Right atrium auricular region (tissue), 2 donors: ENCODE measurements around the gene CYTH3. TPM values are rescaled to one million over a fixed set of nuclear protein-coding genes. Genes with fewer than 3 reads are reported as not detected.

ENCODE experiments used
- DNase-seq: peaks from one replicate; pipeline ENCODE4 v3.0.0-alpha.2; 2019; ENCODE audit warnings: low spot score
- H3K27ac ChIP-seq, 2 donors: fragments of 200-600 bp; sonication (generic); 1 replicate in 1 of 2; 2 replicates in 1 of 2; pipeline ENCODE4 v1.5.1; 2016 to 2019
- H3K27me3 ChIP-seq, 2 donors: fragments of 200-600 bp; sonication (generic); one replicate each; pipeline versions ENCODE4 v1.5.1 to v1.6.0; 2017 to 2019
- H3K36me3 ChIP-seq: fragments of 200-600 bp; sonication (generic); one replicate; pipeline ENCODE4 v1.5.1; 2016
- H3K4me1 ChIP-seq, 2 donors: fragments of 200-600 bp; sonication (generic); one replicate each; pipeline versions ENCODE4 v1.5.1 to v1.6.0; 2017 to 2019
- H3K4me3 ChIP-seq, 2 donors: fragments of 200-600 bp; sonication (generic); 1 replicate in 1 of 2; 2 replicates in 1 of 2; pipeline ENCODE4 v1.5.1; 2017 to 2019; ENCODE audit warnings: mild to moderate bottlenecking in 1 of 2, moderate library complexity in 1 of 2
- H3K9me3 ChIP-seq, 2 donors: fragments of 200-600 bp; sonication (generic); one replicate each; pipeline ENCODE4 v1.5.1; 2019
- total RNA-seq, 2 donors: library from RNA; depleted of rRNA; stranded (reverse); fragments of >200 nt; gene quantifications; one replicate each; pipeline ENCODE4 v1.1.0, GENCODE V29; 2016
- TF ChIP-seq, protein P1 (sequence below), 2 donors: fragments of 200-600 bp; sonication (generic); IDR thresholded peaks; one replicate each; pipeline ENCODE4 v1.5.1; 2019; ENCODE audit warnings: antibody characterized with exemption in 2 of 2

The CYTH3 gene
- total RNA-seq, 2 donors from 2014 or later: 27.2 to 34.0 TPM

DNA sequence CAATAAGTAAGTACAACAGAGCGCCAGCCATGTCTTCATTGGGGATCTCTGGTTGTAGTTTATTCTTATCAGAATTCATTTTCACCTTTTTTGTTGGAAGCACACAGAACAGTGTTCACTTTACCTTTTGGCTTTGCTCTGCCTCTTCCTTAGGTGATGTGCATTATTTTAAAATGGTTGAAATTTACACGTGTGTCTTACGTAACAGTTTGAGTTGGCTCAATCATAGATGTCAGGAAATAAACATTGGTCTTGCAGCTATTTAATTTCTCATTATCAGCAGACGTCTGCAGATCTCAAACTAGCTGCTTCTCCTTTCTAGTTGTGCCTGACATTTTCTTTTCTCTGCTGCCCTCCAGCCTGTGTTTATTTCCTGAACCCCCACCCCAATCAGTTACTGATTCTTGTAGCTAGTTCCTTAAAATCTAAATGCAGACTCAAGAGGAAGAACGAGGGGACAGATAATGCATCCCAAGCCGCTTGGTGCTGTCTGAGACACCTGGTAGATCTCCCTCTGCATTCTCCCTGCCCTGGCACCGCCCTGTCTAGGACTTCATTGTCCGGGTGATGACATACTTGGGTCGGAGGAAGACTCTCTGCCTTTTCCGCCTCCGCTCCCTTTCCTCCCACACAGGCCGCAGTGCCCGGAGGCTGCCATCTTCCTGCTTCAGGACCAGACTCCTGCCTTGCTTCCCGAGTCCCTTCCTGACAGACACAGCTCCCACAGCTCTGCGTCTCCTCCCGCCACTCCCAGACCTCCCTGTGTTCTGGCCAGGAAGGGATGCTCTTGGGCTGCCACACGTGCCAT is 133.0 kb downstream of the CYTH3 start:
- Histone ChIP-seq H3K36me3 (peaks cover 38% of the 10 kb centered on the region), H3K9me3 (no peaks in the 10 kb centered on the region), H3K27me3 (no peaks in the 10 kb centered on the region), H3K4me1 (no peaks in the 10 kb centered on the region), H3K27ac (no peak overlapping the region), H3K4me3 (no peak overlapping the region)
- TF ChIP-seq, protein P1, sequence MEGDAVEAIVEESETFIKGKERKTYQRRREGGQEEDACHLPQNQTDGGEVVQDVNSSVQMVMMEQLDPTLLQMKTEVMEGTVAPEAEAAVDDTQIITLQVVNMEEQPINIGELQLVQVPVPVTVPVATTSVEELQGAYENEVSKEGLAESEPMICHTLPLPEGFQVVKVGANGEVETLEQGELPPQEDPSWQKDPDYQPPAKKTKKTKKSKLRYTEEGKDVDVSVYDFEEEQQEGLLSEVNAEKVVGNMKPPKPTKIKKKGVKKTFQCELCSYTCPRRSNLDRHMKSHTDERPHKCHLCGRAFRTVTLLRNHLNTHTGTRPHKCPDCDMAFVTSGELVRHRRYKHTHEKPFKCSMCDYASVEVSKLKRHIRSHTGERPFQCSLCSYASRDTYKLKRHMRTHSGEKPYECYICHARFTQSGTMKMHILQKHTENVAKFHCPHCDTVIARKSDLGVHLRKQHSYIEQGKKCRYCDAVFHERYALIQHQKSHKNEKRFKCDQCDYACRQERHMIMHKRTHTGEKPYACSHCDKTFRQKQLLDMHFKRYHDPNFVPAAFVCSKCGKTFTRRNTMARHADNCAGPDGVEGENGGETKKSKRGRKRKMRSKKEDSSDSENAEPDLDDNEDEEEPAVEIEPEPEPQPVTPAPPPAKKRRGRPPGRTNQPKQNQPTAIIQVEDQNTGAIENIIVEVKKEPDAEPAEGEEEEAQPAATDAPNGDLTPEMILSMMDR (IDR thresholded peaks at IDR 0.05): no peak
- no peak for DNase-seq

DNA sequence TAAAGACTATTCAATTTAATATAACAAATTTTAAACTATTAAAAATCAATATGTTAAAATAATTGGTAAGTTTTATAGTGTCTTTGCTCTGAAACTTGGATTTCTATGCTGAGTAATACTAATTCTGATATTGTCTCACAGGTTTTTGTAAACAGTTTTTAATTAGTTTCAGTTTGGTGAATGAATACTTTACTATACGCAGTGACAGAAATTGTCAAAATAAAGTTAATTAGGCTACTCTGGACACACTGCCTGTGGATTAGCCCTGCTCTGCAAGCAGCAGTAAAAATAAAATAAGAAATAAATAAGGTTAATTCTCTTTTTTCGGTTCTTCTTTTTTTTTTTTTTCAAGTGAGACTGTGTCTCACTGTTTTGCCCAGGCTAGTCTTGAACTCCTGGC is 135.9 kb downstream of the CYTH3 start:
- DNase-seq: no peak
- H3K4me3 ChIP-seq: no peak overlapping the region
- no peaks in the 10 kb centered on the region for H3K4me1 ChIP-seq
- H3K27ac ChIP-seq: no peak overlapping the region
- TF ChIP-seq, protein P1 (IDR thresholded peaks at IDR 0.05): no peak
- peaks cover 23% of the 10 kb centered on the region for H3K36me3 ChIP-seq
- no peaks in the 10 kb centered on the region for H3K27me3 ChIP-seq
- H3K9me3 ChIP-seq: no peaks in the 10 kb centered on the region

DNA sequence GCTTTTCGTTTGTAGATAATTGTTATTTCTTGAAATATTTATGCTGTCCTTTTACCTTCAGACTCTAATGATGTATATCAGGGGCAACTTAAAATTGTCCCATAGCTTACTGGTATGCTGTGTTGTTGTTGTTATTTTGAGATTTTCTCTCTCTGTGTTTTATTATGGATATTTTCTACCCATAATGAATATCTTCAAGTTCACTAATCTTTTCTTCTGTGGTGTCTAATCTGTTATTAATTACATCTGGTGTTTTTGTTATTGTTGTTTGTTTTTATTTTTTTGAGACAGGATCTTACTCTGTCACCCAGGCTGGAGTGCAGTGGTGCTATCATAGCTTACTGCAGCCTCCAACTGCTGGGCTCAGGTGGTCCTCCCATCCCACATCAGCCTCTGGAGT is 139.2 kb downstream of the CYTH3 start:
- Histone ChIP-seq H3K9me3 (no peaks in the 10 kb centered on the region), H3K27ac (no peak overlapping the region), H3K36me3 (peaks cover 12% of the 10 kb centered on the region), H3K4me3 (no peak overlapping the region), H3K27me3 (no peaks in the 10 kb centered on the region), H3K4me1 (no peaks in the 10 kb centered on the region)
- TF ChIP-seq, protein P1 (IDR thresholded peaks at IDR 0.05): no peak
- no peak for DNase-seq

DNA sequence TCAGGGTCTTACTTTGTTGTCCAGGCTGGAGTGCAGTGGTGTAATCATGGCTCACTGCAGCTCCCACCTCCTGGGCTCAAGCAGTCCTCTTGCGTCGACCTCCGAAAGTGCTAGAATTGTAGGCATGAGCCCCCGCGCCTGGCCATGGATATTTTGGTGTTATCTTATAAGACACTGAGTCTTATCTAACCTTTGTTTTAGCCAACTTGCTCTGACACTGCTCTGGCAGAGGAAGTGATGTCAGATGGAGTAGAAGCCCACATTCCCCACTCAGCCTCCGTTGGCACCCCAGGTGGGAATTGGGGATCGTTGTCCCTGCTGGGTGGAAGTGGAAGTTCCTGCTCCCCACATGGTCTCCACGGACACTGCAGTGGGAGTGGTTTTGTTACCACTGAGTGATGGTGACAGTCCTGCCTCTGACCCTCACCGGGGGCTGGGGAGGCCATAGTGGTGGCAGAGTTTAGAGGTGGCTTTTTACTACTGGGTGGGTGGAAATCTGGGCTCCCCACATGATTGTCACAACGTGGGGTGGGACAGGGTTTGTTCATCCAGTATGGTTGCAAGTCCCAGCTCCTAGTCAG is 142.3 kb downstream of the CYTH3 start:
- no peak for DNase-seq
- H3K4me1 ChIP-seq: no peaks in the 10 kb centered on the region
- no peaks in the 10 kb centered on the region for H3K27me3 ChIP-seq
- no peak overlapping the region for H3K4me3 ChIP-seq
- H3K36me3 ChIP-seq: peaks cover 12% of the 10 kb centered on the region
- H3K27ac ChIP-seq: no peak overlapping the region
- TF ChIP-seq, protein P1 (IDR thresholded peaks at IDR 0.05): no peak
- H3K9me3 ChIP-seq: no peaks in the 10 kb centered on the region

DNA sequence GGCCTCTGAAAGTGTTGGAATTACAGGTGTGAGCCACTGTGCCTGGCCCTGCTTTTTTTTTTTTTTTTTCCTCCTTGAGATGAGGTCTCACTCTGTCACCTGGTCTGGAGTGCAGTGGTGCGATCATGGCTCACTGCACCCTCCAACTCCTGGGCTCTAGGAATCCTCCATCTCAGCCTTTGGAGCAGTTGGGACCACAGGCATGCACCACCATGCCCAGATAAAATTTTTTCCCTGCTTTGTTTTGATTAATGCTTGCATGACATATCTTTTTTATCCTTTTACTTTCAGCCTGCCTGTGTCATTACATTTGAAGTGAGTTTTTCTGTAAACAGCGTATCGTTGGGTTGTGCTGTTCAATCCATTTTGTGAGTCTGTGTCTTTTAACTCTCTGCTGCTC is 144.2 kb downstream of the CYTH3 start:
- no peak overlapping the region for H3K27ac ChIP-seq
- H3K36me3 ChIP-seq: peaks cover 20% of the 10 kb centered on the region

More for the DNA sequence above, 144.2 kb downstream of the CYTH3 start:
- Histone ChIP-seq H3K9me3 (no peaks in the 10 kb centered on the region), H3K4me3 (no peak overlapping the region), H3K4me1 (no peaks in the 10 kb centered on the region), H3K27me3 (no peaks in the 10 kb centered on the region)
- DNase-seq: no peak
- TF ChIP-seq, protein P1 (IDR thresholded peaks at IDR 0.05): no peak
